ENCODE measurements around the gene CKB. TPM values are rescaled to one million over a fixed set of nuclear protein-coding genes. Genes with fewer than 3 reads are reported as not detected.
"Not testable (repeated sequence)": the region's sequence is repeated elsewhere in the genome, so short reads cannot be mapped to it uniquely, and the experiment has no call there.

Gene CKB
- total and polyA plus RNA-seq, 5 experiments from 2014 or later: 0.69 to 1.8 TPM; not detected in 3

DNA sequence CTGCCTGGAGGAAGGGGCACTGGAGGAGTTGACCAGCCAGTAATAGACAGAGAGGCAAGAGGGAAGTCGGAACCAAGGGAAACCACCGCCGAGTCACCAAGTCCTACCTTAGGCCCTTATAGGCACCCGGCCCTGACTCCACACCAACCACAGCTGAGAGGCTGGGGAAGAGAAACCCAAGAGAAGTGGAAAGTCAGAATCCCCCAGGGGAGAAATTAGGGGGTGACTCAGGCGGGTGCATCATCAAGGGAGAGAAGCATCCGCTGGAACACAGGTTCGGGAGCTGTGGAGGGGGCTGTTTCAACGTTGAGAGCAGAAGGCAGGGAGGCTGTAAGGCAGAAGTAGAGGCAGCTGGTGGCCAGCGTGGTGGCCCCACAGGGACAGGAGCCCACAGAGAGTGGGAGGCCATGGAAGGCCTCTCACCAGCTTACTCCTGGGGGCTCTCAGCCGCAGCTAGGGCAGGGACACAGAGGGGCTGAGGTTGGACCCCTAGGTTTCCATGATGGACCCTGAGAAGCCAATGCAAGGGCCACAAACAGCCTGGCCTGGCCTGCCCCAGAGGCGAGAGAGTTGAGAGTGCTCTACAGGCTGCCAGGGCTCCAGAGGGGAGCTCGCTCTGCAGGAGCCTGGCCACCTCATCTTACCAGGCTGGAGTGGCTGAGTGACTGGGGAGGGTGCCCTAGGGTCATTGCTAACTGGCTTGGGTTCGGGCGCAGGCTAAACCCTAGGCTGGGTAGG lies 4.9 kb upstream of the CKB start:
- Mint-ChIP-seq H3K27ac (peak overlapping the region; percentile 37 to 96 (median 88)), H3K9me3 (no peaks in the 10 kb centered on the region), H3K4me3 (peak overlapping the region; percentile 56 to 95 (median 92)), H3K4me1 (peaks cover 19 to 52% (median 44%) of the 10 kb centered on the region in 4 donors), H3K36me3 (peaks cover 0 to 2% (median 0%) of the 10 kb centered on the region in 3 donors), H3K27me3 (peaks cover 0 to 7% (median 1%) of the 10 kb centered on the region in 5 donors)
- POLR2A ChIA-PET: interaction anchor here (0.7 to 3.6 kb wide), 6 partner anchors 9 to 194 kb away, joined by 3 to 12 read pairs (median 6); partner anchors contain the start of genes BAG5 and EIF5
- peak in 1 of 10 donors; percentile 28 for DNase-seq
- peak in 1 of 2 donors; percentile 14 for ATAC-seq

DNA sequence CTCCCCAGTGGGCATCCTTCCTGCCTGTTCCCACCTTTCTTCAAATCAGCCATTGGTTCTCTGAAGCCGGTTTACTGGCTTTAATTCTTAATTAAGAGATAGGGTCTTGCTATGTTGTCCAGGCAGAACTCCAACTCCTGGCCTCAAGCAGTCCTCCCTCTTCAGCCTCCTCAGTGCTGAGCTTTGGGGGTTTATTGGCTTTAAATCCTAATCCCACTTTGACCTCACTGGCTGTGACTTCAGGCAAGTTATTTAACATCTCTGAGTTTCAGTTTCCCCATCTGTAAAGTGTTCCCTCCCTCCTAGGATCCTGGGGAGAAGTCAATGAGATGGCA lies 4.3 kb upstream of the CKB start:
- Mint-ChIP-seq H3K36me3 (peaks cover 0 to 2% (median 0%) of the 10 kb centered on the region in 3 donors), H3K4me3 (peak overlapping the region in 8 of 10 donors; percentile 56 to 95 (median 92)), H3K4me1 (peaks cover 18 to 52% (median 43%) of the 10 kb centered on the region in 4 donors), H3K27me3 (peaks cover 0 to 7% (median 1%) of the 10 kb centered on the region in 5 donors), H3K9me3 (no peaks in the 10 kb centered on the region), H3K27ac (peak overlapping the region in 6 of 10 donors; percentile 80 to 89 (median 84))
- ATAC-seq (no peak), DNase-seq (no peak)
- POLR2A ChIA-PET: no interaction called here

- ATAC-seq (no peak), DNase-seq (no peak)
- Mint-ChIP-seq H3K27ac (peak overlapping the region in 1 of 10 donors; percentile 9), H3K36me3 (peaks cover 0 to 2% (median 0%) of the 10 kb centered on the region in 3 donors), H3K27me3 (peaks cover 0 to 7% (median 1%) of the 10 kb centered on the region in 5 donors), H3K9me3 (no peaks in the 10 kb centered on the region), H3K4me1 (peaks cover 16 to 47% (median 40%) of the 10 kb centered on the region in 4 donors), H3K4me3 (peak overlapping the region in 1 of 10 donors; percentile 22)
- POLR2A ChIA-PET: no interaction called here
Observed at GRCh38 chr14:103526247-103526913, 3.8 kb upstream of the CKB start.

DNA sequence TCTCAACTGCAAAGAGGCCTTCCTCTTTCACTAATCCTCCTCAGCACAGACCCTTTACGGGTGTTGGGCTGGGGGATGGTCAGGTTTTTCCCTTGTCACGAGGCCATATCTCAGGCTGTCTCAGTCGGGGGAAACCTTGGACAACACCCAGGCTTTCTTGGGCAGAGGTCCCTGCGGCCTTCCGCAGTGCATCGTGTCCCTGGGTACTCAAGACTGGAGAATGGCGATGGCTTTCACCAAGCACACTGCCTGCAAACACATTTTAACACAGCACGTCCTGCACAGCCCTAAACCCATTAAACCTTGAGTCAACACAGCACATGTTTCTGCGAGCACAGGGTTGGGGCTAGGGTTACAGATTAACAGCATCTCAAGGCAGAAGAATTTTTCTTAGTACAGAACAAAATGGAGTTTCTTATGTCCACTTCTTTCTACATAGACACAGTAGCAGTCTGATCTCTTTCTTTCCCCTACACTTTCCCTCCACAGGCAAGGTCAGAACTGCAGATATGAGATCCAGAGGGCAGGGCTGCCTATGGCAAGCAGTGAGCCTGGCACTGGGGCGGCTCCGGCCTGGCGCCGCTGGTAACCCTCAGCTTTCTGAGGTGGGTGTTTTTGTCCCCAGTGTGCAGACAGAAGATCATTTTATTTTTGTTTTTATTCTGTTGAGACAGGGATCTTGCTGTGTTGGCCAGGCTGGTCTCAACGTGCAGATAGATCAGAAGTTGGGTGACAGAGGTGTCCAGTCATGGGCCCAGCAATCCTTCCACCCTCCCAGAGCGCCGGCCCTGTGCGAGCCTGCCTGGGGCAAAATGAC lies 3.0 kb upstream of the CKB start:
- H3K27ac Mint-ChIP-seq, H3K27me3 Mint-ChIP-seq, POLR2A ChIA-PET, ATAC-seq, H3K9me3 Mint-ChIP-seq, H3K36me3 Mint-ChIP-seq, DNase-seq: not testable (repeated sequence)
- Mint-ChIP-seq H3K4me1 (peaks cover 13 to 42% (median 34%) of the 10 kb centered on the region in 4 donors), H3K4me3 (peak overlapping the region in 3 of 10 donors; percentile 22 to 40 (median 40))

DNA sequence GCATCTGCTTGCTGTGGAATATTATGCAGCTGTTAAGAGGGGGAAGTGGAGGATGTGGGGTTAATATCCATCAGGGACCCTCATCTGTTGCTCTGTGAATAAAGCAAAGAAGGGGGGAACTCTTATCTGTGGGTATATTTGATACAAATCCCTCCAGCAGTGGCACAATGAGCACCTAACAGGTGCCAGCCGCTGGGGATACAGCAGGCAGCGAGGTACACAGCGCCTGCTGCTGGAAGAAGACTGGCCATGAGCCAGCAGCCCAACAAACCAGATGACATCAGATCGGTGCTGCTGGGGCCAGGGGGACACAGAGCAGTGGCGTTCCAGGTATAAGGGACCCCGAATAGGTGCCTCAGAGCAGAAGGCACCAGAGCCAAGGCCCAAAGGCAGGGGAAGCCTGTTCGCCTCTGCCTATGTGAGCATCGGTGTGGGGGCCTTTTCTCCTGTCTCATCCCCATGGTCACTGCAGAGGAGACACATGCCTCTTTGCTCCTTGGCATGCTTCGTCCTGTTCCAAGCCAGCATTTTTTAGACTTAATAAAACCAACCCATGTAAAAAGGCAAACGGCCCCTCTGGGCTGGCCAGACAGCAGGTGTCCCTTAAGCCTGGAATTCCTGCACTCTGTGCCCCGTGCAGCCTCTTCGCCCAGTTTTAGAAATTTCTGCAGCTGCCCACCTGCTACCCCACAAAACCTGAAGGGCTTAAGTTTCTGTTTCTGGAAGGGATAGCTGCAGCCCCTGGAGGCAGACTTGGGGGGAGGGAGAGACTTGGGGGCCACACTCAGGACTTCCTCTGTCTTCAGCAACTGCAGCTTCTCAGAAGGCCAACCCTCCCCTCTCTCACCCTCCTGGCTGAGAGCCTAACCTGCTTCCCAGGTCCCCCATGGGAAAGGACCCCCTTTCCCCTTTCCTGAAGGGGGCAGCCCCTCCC lies 1.6 kb upstream of the CKB start:
- POLR2A ChIA-PET: no interaction called here
- Mint-ChIP-seq H3K4me3 (peak overlapping the region in 7 of 10 donors; percentile 18 to 75 (median 42)), H3K27me3 (peaks cover 0 to 10% (median 1%) of the 10 kb centered on the region in 5 donors), H3K4me1 (peaks cover 10 to 34% (median 26%) of the 10 kb centered on the region in 4 donors), H3K36me3 (no peaks in the 10 kb centered on the region), H3K9me3 (no peaks in the 10 kb centered on the region), H3K27ac (peak overlapping the region in 1 of 10 donors; percentile 67)
- ATAC-seq (no peak), DNase-seq (no peak)

DNA sequence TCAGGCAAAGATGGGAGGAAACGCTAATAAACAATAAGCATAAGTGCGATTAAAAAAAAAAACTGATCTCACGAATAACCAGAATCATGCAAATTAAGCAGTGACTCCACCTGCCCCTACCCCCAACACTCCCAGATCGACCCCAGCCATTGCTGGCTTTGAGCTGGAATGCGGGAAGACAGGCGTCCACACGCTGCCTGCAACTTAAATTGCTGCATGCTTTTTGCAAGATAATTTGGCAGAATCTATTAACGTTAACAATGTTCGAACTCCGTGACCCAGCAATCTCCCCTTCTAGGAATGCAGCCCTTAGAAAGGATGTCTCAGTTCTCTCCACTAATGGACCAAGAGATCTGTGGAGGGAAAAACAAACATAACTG lies 935 bp upstream of the CKB start:
- peaks cover 0 to 8% (median 1%) of the 10 kb centered on the region in 5 donors for H3K27me3 Mint-ChIP-seq
- peak overlapping the region in 1 of 10 donors; percentile 21 for H3K27ac Mint-ChIP-seq
- ATAC-seq (no peak), DNase-seq (no peak)
- POLR2A ChIA-PET: interaction anchor here (0.7 kb wide), 1 partner anchor 20 kb away, joined by 3 read pairs; no protein-coding TSS in a partner anchor
- peaks cover 11 to 35% (median 27%) of the 10 kb centered on the region in 4 donors for H3K4me1 Mint-ChIP-seq
- peak overlapping the region in 9 of 10 donors; percentile 18 to 75 (median 43) for H3K4me3 Mint-ChIP-seq
- no peaks in the 10 kb centered on the region for H3K36me3 Mint-ChIP-seq
- no peaks in the 10 kb centered on the region for H3K9me3 Mint-ChIP-seq

DNA sequence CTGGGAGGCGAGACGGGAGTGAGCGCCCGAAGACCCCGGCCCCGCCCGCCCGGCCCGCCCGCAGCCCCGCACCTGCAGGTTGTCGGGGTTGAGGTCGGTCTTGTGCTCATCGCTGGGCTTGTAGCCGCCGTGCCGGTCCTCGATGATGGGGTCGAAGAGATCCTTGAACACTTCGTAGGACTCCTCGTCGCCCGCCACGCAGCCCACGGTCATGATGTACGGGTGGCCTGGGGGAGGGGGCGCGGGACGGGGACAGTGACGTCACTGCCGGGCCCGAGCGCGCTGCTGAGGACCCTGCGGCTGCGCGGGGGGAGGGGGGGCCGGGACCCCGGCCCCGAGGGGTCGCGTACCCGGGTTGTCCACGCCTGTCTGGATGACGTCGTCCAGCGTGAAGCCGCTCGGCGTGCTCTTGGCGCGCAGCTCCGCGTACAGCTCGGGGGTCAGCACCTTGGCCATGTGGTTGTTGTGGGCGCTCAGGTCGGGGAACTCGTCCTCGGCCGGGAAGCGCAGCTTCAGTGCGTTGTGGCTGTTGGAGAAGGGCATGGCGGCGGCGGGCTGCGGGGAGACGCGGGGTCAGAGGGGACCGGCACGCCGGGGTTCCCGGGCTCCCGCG lies 573 bp downstream of the CKB start:
- POLR2A ChIA-PET: interaction anchor here (0.9 to 2.8 kb wide), 2 partner anchors 40 to 177 kb away, joined by 3 to 9 read pairs; partner anchors contain the start of genes BAG5 and COA8
- peak; percentile 13 to 19 for ATAC-seq
- Mint-ChIP-seq H3K4me3 (peak overlapping the region; percentile 30 to 73 (median 59)), H3K36me3 (no peaks in the 10 kb centered on the region), H3K27ac (no peak overlapping the region), H3K27me3 (peaks cover 0 to 8% (median 1%) of the 10 kb centered on the region in 5 donors), H3K4me1 (peaks cover 6 to 24% (median 13%) of the 10 kb centered on the region in 4 donors), H3K9me3 (no peaks in the 10 kb centered on the region)
- DNase-seq: peak in 1 of 10 donors; percentile 59

- Mint-ChIP-seq H3K9me3 (no peaks in the 10 kb centered on the region), H3K36me3 (no peaks in the 10 kb centered on the region), H3K27me3 (peaks cover 0 to 8% (median 1%) of the 10 kb centered on the region in 5 donors), H3K27ac (no peak overlapping the region), H3K4me1 (peaks cover 6 to 18% (median 10%) of the 10 kb centered on the region in 4 donors), H3K4me3 (peak overlapping the region in 4 of 10 donors; percentile 57 to 76 (median 62))
- POLR2A ChIA-PET: interaction anchor here (0.9 to 2.8 kb wide), 2 partner anchors 9 to 41 kb away, joined by 3 to 9 read pairs; partner anchors contain the start of genes BAG5 and COA8
- peak; percentile 26 to 31 for ATAC-seq
- peak in 2 of 10 donors; percentile 15 to 63 for DNase-seq
Observed at GRCh38 chr14:103521438-103521950, 1.1 kb downstream of the CKB start.

DNA sequence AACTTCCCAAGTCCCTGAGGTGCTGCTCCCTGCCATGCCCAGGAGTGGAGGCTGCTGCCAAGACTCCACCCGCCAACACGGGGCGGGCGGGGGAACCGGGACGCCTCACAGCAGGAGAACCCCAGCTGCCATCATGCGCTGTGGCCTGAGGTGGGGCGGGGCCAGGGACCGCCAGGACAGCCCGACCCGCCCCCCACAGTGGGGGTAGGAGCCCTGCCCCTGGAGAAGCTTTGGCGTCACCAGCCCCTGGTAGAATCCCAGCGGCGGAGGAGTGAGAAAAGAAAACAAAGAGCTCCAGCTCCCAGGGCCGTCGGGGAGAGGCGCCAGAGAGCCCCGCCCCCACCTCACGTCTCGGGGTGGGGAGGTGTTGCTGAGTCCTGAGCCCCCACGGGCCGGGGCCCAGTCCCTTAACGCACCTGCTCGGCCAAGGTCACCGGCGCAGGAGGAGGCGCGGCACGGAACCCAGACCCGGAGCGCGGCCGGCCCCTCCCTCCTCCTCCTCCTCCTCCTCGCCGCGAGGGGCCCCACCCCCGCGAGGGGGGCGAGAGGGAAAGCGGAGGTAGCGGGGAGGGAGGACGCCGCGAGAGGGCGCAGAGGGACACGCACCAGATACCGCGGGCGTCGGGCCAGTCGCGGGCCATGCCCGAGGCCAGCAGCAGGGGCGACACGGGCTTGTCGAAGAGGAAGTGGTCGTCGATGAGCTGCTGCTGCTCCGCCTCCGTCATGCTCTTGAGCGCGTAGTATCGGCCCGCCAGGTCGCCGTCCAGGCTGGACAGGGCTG lies 1.8 kb downstream of the CKB start:
- Mint-ChIP-seq H3K27ac (no peak overlapping the region), H3K4me3 (peak overlapping the region in 9 of 10 donors; percentile 39 to 81 (median 62)), H3K9me3 (no peaks in the 10 kb centered on the region), H3K4me1 (peaks cover 6 to 17% (median 11%) of the 10 kb centered on the region in 4 donors), H3K36me3 (no peaks in the 10 kb centered on the region), H3K27me3 (peaks cover 0 to 8% (median 1%) of the 10 kb centered on the region in 5 donors)
- POLR2A ChIA-PET: interaction anchor here (0.5 to 2.8 kb wide), 4 partner anchors 9 to 1712 kb away, joined by 3 to 9 read pairs (median 4); partner anchors contain the start of genes BAG5 and COA8
- DNase-seq (peak; percentile 54 to 79 (median 63)), ATAC-seq (peak; percentile 72 to 75)

- Mint-ChIP-seq H3K9me3 (no peaks in the 10 kb centered on the region), H3K4me3 (peak overlapping the region; percentile 15 to 78 (median 60)), H3K4me1 (peaks cover 6 to 15% (median 11%) of the 10 kb centered on the region in 4 donors), H3K27me3 (peaks cover 0 to 8% (median 1%) of the 10 kb centered on the region in 5 donors), H3K36me3 (no peaks in the 10 kb centered on the region), H3K27ac (no peak overlapping the region)
- ATAC-seq: no peak
- POLR2A ChIA-PET: interaction anchor here (0.5 to 2.8 kb wide), 3 partner anchors 9 to 1711 kb away, joined by 3 to 9 read pairs (median 4); partner anchors contain the start of genes BAG5 and COA8
- peak in 1 of 10 donors; percentile 59 for DNase-seq
Observed at GRCh38 chr14:103520269-103520656, 2.4 kb downstream of the CKB start.

All from naive thymus-derived CD8-positive, alpha-beta T cell (primary cell).